ENCODE results near the gene RBMS3.

The RBMS3 gene

DNA sequence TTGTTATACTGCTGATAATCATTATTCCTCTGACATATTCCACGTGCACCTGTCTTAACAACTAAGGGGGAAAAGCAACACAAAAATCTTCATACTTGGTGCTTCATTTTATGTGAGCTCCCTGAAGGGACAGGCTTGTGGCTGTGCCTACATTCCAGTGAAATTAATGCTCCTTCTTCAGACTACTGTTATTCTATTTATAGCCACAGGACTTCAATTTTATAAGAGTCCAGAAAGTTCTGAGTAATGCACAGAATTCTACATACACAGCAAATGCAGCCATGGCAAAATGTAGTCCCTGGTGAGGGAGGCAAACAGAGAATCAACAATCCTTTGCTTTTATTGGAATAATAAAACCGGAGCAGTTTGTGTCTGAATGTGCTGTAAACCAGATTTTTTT lies 417.1 kb downstream of the RBMS3 start:
- Histone ChIP-seq H3K4me3 (replicated peaks; ENCODE audit: low read depth, low read length) (no peak overlapping the region), H3K27me3 (replicated peaks; ENCODE audit: control insufficient read depth, insufficient read depth, low read length) (no peaks in the 10 kb centered on the region), H3K36me3 (ENCODE audit: control insufficient read depth, insufficient read depth, low read length) (no peaks in the 10 kb centered on the region)
- no peak for TF ChIP-seq CTCF (IDR thresholded peaks at IDR 0.05; ENCODE audit: insufficient read depth, low read length, poor library complexity, severe bottlenecking)
- no peak for DNase-seq (ENCODE audit: extremely low read depth, insufficient read length)

DNA sequence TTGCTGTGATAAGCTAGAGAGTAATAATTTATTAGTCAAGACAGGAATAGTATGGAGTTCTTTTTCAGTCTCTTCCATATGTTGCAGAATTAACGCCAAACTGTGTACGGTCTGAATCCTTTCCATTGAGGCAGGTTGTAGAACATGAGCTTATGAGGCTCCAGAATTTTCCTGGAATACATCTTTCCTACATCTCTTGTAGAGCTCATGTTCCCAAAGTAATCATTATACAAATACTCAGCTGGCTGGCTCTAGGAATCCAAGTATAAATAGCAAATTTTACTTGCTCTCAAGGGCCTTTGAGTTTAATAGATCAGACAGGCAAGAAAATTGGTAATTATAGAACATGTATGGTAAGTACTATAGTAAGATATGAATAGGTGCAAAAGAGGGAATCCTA lies 419.4 kb downstream of the RBMS3 start:
- no peak for DNase-seq (ENCODE audit: extremely low read depth, insufficient read length)
- Histone ChIP-seq H3K4me3 (replicated peaks; ENCODE audit: low read depth, low read length) (no peak overlapping the region), H3K27me3 (replicated peaks; ENCODE audit: control insufficient read depth, insufficient read depth, low read length) (no peaks in the 10 kb centered on the region), H3K36me3 (ENCODE audit: control insufficient read depth, insufficient read depth, low read length) (no peaks in the 10 kb centered on the region)
- no peak for TF ChIP-seq CTCF (IDR thresholded peaks at IDR 0.05; ENCODE audit: insufficient read depth, low read length, poor library complexity, severe bottlenecking)

DNA sequence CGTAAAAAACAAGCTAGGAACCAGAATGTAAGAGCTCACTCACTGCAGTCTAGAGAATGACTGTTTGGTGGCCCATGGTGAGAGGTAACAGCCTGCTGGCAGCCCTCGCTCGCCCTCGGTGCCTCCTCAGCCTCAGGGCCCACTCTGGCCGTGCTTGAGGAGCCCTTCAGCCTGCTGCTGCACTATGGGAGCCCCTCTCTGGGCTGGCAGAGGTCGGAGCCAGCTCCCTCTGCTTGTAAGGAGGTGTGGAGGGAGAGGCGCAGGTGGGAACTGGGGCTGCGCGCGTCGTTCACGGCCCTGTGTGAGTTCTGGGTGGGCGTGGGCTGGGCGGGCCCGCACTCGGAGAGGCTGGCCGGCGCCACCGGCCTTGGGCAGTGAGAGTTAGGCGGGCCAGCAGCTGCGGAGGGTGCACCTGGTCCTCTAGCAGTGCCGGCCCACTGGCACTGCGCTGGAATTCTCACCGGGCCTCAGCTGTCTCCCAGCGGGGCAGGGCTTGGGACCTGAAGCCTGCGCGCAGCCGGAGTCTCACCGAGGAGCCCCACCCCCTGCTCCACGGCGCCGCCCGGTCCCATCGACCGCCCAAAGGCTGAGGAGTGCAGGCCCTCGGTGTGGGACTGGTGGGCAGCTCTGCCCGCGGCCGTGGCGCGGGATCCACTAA lies 420.6 kb downstream of the RBMS3 start:
- no peak for DNase-seq (ENCODE audit: extremely low read depth, insufficient read length)
- H3K36me3 ChIP-seq (ENCODE audit: control insufficient read depth, insufficient read depth, low read length), result no peaks in the 10 kb centered on the region
- TF ChIP-seq CTCF (IDR thresholded peaks at IDR 0.05; ENCODE audit: insufficient read depth, low read length, poor library complexity, severe bottlenecking), result no peak
- H3K27me3 ChIP-seq (replicated peaks; ENCODE audit: control insufficient read depth, insufficient read depth, low read length), result no peaks in the 10 kb centered on the region
- H3K4me3 ChIP-seq (replicated peaks; ENCODE audit: low read depth, low read length), result no peak overlapping the region

DNA sequence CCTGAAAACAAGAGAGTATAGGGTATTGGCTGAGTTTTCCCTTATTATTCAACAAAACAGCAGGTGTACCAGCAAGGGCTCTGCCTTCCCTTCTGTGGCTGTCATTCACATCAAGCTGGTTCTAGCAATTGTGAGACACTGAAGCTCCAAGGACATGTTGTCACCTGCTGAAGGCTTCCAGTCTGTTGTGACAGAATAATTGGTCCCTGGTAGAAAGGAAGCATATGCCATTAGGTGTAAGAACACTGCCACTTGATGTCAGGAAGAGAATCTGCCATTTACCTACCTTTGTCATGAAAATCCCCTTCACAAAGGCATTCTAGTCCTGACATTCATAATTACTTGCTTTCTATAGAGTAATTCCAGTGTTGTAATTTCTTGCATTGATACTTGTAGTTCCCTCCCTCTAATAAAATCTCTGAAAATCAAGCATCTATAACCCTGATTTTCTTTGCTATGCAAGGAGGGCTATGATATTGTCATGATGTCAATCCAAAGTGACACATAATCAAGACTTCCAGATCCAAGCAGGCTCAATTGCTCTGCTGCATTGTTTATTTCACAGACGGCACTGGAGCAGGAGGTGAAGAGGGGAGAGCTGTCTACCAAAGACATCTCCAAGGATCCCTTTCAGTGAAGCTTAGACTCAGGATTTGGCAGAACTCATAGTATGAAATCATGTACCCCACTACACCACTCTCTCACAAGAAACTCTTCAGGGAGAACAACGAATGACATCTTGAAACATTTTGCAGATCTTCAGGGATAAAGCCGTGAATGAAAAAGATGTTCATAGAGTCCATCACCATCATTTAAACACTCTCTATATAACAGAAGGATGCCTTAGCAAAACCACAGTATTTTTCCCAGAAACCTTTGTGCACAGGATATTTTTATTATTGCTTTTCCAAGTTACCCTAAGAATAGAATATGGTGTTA lies 425.3 kb downstream of the RBMS3 start:
- H3K36me3 ChIP-seq (ENCODE audit: control insufficient read depth, insufficient read depth, low read length), result no peaks in the 10 kb centered on the region
- DNase-seq (ENCODE audit: extremely low read depth, insufficient read length), result no peak
- no peaks in the 10 kb centered on the region for H3K27me3 ChIP-seq (replicated peaks; ENCODE audit: control insufficient read depth, insufficient read depth, low read length)
- no peak overlapping the region for H3K4me3 ChIP-seq (replicated peaks; ENCODE audit: low read depth, low read length)
- no peak for TF ChIP-seq CTCF (IDR thresholded peaks at IDR 0.05; ENCODE audit: insufficient read depth, low read length, poor library complexity, severe bottlenecking)

- Histone ChIP-seq H3K27me3 (replicated peaks; ENCODE audit: control insufficient read depth, insufficient read depth, low read length) (no peaks in the 10 kb centered on the region), H3K36me3 (ENCODE audit: control insufficient read depth, insufficient read depth, low read length) (no peaks in the 10 kb centered on the region), H3K4me3 (replicated peaks; ENCODE audit: low read depth, low read length) (no peak overlapping the region)
- TF ChIP-seq CTCF (IDR thresholded peaks at IDR 0.05; ENCODE audit: insufficient read depth, low read length, poor library complexity, severe bottlenecking), result no peak
- no peak for DNase-seq (ENCODE audit: extremely low read depth, insufficient read length)
Observed at GRCh38 chr3:29708884-29709283, 428.0 kb downstream of the RBMS3 start.
